Lower lobe of right lung (tissue), 2 donors: ENCODE results near the gene CNOT4. TPM values are rescaled to one million over a fixed set of nuclear protein-coding genes. Genes with fewer than 3 reads are reported as not detected.

Experiments used
- ATAC-seq, 2 donors: fragments of 200-7000 bp; cut with Tn5 transposase; one replicate each; pipeline ENCODE4 v1.9.1; 2020 to 2022; ENCODE audit warnings: mild to moderate bottlenecking in 2 of 2, moderate library complexity in 2 of 2
- DNase-seq: peaks from one replicate; pipeline ENCODE4 v3.0.0-alpha.2; 2020
- H3K27ac ChIP-seq: fragments of 200-600 bp; one replicate; pipeline ENCODE4 v1.8.0; 2022
- H3K27me3 ChIP-seq: fragments of 200-600 bp; one replicate; pipeline ENCODE4 v1.8.0; 2022; ENCODE audit warnings: low read depth
- H3K36me3 ChIP-seq: fragments of 200-600 bp; one replicate; pipeline ENCODE4 v1.8.0; 2022; ENCODE audit warnings: mild to moderate bottlenecking
- H3K4me1 ChIP-seq: fragments of 200-600 bp; one replicate; pipeline ENCODE4 v1.8.0; 2022
- H3K4me3 ChIP-seq: fragments of 200-600 bp; one replicate; pipeline ENCODE4 v1.8.0; 2022; ENCODE audit warnings: mild to moderate bottlenecking
- H3K9me3 ChIP-seq: fragments of 200-600 bp; one replicate; pipeline ENCODE4 v1.8.0; 2022
- CTCF ChIP-seq: fragments of 200-600 bp; IDR thresholded peaks from one replicate; pipeline ENCODE4 v1.8.0; 2022; ENCODE audit warnings: antibody characterized with exemption, mild to moderate bottlenecking
- intact Hi-C: fragments of 100-400 bp; cut with DNase I; formaldehyde crosslinking; loops from one replicate; pipeline ENCODE4 v1.11.0; 2022
- total RNA-seq: library from RNA; stranded (reverse); fragmentation: NEBNext Ultra II Directional; extraction: Animal tissue kit (Norgen Biotek cat#: 25700); gene quantifications from one replicate; pipeline ENCODE4 v1.2.1, GENCODE V29; 2021
- donor health status: DM: no; HTN: yes; CAD: no; lungs with severe emphysema.

Gene CNOT4
- total RNA-seq, 1 donor from 2014 or later = 28.0 TPM

GRCh38 chr7:135512135-135512887, 2.4 kb upstream of the CNOT4 start:
- DNase-seq = no peak
- H3K27me3 ChIP-seq = no peaks in the 10 kb centered on the region
- no peak overlapping the region for H3K4me3 ChIP-seq
- intact Hi-C loops = no loop called here
- peaks cover 20% of the 10 kb centered on the region for H3K4me1 ChIP-seq
- no peak for ATAC-seq
- H3K27ac ChIP-seq = no peak overlapping the region
- H3K36me3 ChIP-seq = no peaks in the 10 kb centered on the region
- TF ChIP-seq CTCF = peak; percentile 58
- no peaks in the 10 kb centered on the region for H3K9me3 ChIP-seq

- Histone ChIP-seq H3K27me3 (no peaks in the 10 kb centered on the region), H3K4me3 (peak overlapping the region; percentile 66), H3K36me3 (no peaks in the 10 kb centered on the region), H3K4me1 (peaks cover 32% of the 10 kb centered on the region), H3K27ac (no peak overlapping the region), H3K9me3 (no peaks in the 10 kb centered on the region)
- no peak for TF ChIP-seq CTCF
- no peak for ATAC-seq
- no peak for DNase-seq
- intact Hi-C loops = no loop called here
These were observed 786 bp upstream of the CNOT4 start for GRCh38 chr7:135510592-135511183.

- ATAC-seq (no peak), DNase-seq (no peak)
- H3K36me3 ChIP-seq = no peaks in the 10 kb centered on the region
- H3K27me3 ChIP-seq = no peaks in the 10 kb centered on the region
- peak overlapping the region; percentile 90 for H3K27ac ChIP-seq
- TF ChIP-seq CTCF = no peak
- H3K9me3 ChIP-seq = no peaks in the 10 kb centered on the region
- H3K4me3 ChIP-seq = peak overlapping the region; percentile 66
- H3K4me1 ChIP-seq = peaks cover 32% of the 10 kb centered on the region
- intact Hi-C loops = no loop called here
These were observed 388 bp downstream of the CNOT4 start for GRCh38 chr7:135509589-135509838.

GRCh38 chr7:135508883-135509588, 866 bp downstream of the CNOT4 start:
- Histone ChIP-seq H3K36me3 (no peaks in the 10 kb centered on the region), H3K9me3 (no peaks in the 10 kb centered on the region), H3K4me1 (peaks cover 32% of the 10 kb centered on the region), H3K27ac (peak overlapping the region; percentile 90), H3K4me3 (peak overlapping the region; percentile 66), H3K27me3 (no peaks in the 10 kb centered on the region)
- DNase-seq (no peak), ATAC-seq (peak; percentile 2 to 16)
- intact Hi-C loops = no loop called here
- no peak for TF ChIP-seq CTCF

GRCh38 chr7:135501402-135501801, 8.5 kb downstream of the CNOT4 start:
- Histone ChIP-seq H3K4me1 (peaks cover 46% of the 10 kb centered on the region), H3K36me3 (no peaks in the 10 kb centered on the region), H3K27me3 (no peaks in the 10 kb centered on the region), H3K4me3 (no peak overlapping the region), H3K27ac (no peak overlapping the region), H3K9me3 (no peaks in the 10 kb centered on the region)
- intact Hi-C loops = no loop called here
- TF ChIP-seq CTCF = no peak
- DNase-seq (no peak), ATAC-seq (no peak)
